ENCODE data around the gene CDK5RAP2. TPM values are rescaled to one million over a fixed set of nuclear protein-coding genes. Genes with fewer than 3 reads are reported as not detected.
A peak's percentile ranks its signal among the peaks of the same experiment; 100 is the strongest.

The CDK5RAP2 gene
- total RNA-seq, 1 donor from 2014 or later, result 54.5 TPM

GRCh38 chr9:120625222-120625621 is 45.3 kb upstream of the CDK5RAP2 start:
- Histone ChIP-seq H3K36me3 (no peaks in the 10 kb centered on the region), H3K9me3 (no peaks in the 10 kb centered on the region), H3K4me3 (no peak overlapping the region), H3K4me1 (peaks cover 7% of the 10 kb centered on the region), H3K27ac (no peak overlapping the region), H3K27me3 (no peaks in the 10 kb centered on the region)
- no peak for DNase-seq (ENCODE audit: extremely low spot score in 2 of 2)
- intact Hi-C loops (cut with DNase I), result no loop called here
- TF ChIP-seq POLR2AphosphoS5 (IDR thresholded peaks at IDR 0.05; ENCODE audit: insufficient read depth in 1 of 2, low read depth in 1 of 2) (no peak), POLR2A (IDR thresholded peaks at IDR 0.05) (no peak)
- TF ChIP-seq, protein P1, sequence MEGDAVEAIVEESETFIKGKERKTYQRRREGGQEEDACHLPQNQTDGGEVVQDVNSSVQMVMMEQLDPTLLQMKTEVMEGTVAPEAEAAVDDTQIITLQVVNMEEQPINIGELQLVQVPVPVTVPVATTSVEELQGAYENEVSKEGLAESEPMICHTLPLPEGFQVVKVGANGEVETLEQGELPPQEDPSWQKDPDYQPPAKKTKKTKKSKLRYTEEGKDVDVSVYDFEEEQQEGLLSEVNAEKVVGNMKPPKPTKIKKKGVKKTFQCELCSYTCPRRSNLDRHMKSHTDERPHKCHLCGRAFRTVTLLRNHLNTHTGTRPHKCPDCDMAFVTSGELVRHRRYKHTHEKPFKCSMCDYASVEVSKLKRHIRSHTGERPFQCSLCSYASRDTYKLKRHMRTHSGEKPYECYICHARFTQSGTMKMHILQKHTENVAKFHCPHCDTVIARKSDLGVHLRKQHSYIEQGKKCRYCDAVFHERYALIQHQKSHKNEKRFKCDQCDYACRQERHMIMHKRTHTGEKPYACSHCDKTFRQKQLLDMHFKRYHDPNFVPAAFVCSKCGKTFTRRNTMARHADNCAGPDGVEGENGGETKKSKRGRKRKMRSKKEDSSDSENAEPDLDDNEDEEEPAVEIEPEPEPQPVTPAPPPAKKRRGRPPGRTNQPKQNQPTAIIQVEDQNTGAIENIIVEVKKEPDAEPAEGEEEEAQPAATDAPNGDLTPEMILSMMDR (IDR thresholded peaks at IDR 0.05), result no peak

DNA sequence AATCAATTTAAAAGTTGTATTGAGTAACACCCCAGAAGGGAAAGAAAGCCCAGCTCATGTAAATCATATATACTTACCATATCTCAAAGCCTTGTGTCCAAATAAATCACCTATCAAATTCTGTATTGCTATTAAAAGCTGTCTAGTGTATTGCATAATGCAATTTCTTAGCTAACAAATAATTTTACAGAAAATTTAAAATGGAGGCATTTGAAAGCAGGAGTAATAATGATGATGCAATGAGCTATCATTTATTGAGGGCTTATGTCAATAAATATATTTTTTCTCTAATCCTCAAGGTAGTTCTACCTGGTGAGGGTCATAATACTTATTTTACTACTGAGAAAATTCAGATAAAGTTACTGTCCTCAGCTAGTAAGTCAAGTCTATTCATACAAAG is 42.8 kb upstream of the CDK5RAP2 start:
- DNase-seq (ENCODE audit: extremely low spot score in 2 of 2), result no peak
- Histone ChIP-seq H3K27ac (no peak overlapping the region), H3K4me1 (peaks cover 7% of the 10 kb centered on the region), H3K9me3 (no peaks in the 10 kb centered on the region), H3K4me3 (no peak overlapping the region), H3K36me3 (no peaks in the 10 kb centered on the region), H3K27me3 (no peaks in the 10 kb centered on the region)
- intact Hi-C loops (cut with DNase I), result no loop called here
- TF ChIP-seq, protein P1 (IDR thresholded peaks at IDR 0.05), result no peak
- no peak for TF ChIP-seq POLR2A (IDR thresholded peaks at IDR 0.05)
- TF ChIP-seq POLR2AphosphoS5 (IDR thresholded peaks at IDR 0.05; ENCODE audit: insufficient read depth in 1 of 2, low read depth in 1 of 2), result no peak

DNA sequence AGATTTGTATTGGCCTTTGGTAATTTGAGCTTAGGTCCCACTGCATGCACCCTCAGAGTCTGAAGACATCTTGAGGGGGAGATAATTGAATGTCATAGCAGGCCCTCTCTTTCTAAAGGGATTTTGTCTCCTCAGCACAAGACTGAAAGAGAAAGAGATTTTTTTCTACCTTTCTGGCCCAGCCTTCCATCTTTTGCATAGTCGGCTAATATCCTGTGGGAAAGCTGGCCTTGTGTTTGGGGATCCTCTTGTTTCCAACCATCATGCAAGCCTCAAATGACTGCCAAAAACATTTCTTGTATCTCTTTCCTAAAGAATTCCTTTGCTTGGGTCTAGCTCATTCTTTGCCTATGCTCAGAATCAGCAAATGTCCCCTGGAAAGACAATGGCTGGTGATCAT is 42.0 kb upstream of the CDK5RAP2 start:
- DNase-seq (ENCODE audit: extremely low spot score in 2 of 2), result no peak
- no peak overlapping the region for H3K4me3 ChIP-seq
- no peaks in the 10 kb centered on the region for H3K27me3 ChIP-seq
- H3K27ac ChIP-seq, result no peak overlapping the region
- TF ChIP-seq POLR2AphosphoS5 (IDR thresholded peaks at IDR 0.05; ENCODE audit: insufficient read depth in 1 of 2, low read depth in 1 of 2), result no peak
- TF ChIP-seq POLR2A (IDR thresholded peaks at IDR 0.05), result no peak
- TF ChIP-seq, protein P1 (IDR thresholded peaks at IDR 0.05), result no peak
- H3K9me3 ChIP-seq, result no peaks in the 10 kb centered on the region
- H3K36me3 ChIP-seq, result no peaks in the 10 kb centered on the region
- intact Hi-C loops (cut with DNase I), result no loop called here
- H3K4me1 ChIP-seq, result peaks cover 7% of the 10 kb centered on the region

- Histone ChIP-seq H3K4me1 (peaks cover 3% of the 10 kb centered on the region), H3K27me3 (no peaks in the 10 kb centered on the region), H3K9me3 (no peaks in the 10 kb centered on the region), H3K36me3 (no peaks in the 10 kb centered on the region), H3K27ac (no peak overlapping the region), H3K4me3 (no peak overlapping the region)
- TF ChIP-seq POLR2AphosphoS5 (IDR thresholded peaks at IDR 0.05; ENCODE audit: insufficient read depth in 1 of 2, low read depth in 1 of 2), result peak in 1 of 2 donors; percentile 58
- TF ChIP-seq POLR2A (IDR thresholded peaks at IDR 0.05), result no peak
- TF ChIP-seq, protein P1 (IDR thresholded peaks at IDR 0.05), result peak; percentile 22 to 75 (median 64)
- intact Hi-C loops (cut with DNase I), result no loop called here
- no peak for DNase-seq (ENCODE audit: extremely low spot score in 2 of 2)
Observed at GRCh38 chr9:120619751-120620655, 40.0 kb upstream of the CDK5RAP2 start.

Data from vagina (tissue), 2 donors.